HUES48 (cell line): ENCODE measurements around the gene ITGB3.

Experiments used
- H3K27ac ChIP-seq: one replicate; pipeline ENCODE4 v1.7.0; 2013; ENCODE audit warnings: low read depth, low read length, inconsistent platforms
- H3K27me3 ChIP-seq: 2 replicates; pipeline ENCODE4 v1.6.1; 2013; ENCODE audit warnings: mild to moderate bottlenecking, low read length; ENCODE audit not compliant: control insufficient read depth, insufficient read depth
- H3K36me3 ChIP-seq: 2 replicates; pipeline ENCODE4 v1.6.1; 2013; ENCODE audit warnings: low read length; ENCODE audit not compliant: control insufficient read depth, insufficient read depth
- H3K4me1 ChIP-seq: 2 replicates; pipeline ENCODE4 v1.6.1; 2013; ENCODE audit warnings: mild to moderate bottlenecking, low read length; ENCODE audit not compliant: control insufficient read depth, insufficient read depth
- H3K4me3 ChIP-seq: 2 replicates; pipeline ENCODE4 v1.5.1; 2013; ENCODE audit warnings: mild to moderate bottlenecking, low read depth, low read length
- H3K9ac ChIP-seq: 2 replicates; pipeline ENCODE4 v1.6.1; 2013; ENCODE audit warnings: mild to moderate bottlenecking, low read depth, low read length, moderate library complexity
- H3K9me3 ChIP-seq: 2 replicates; pipeline ENCODE4 v1.6.1; 2013; ENCODE audit warnings: low read length; ENCODE audit not compliant: control insufficient read depth, insufficient read depth

ITGB3 gene

DNA sequence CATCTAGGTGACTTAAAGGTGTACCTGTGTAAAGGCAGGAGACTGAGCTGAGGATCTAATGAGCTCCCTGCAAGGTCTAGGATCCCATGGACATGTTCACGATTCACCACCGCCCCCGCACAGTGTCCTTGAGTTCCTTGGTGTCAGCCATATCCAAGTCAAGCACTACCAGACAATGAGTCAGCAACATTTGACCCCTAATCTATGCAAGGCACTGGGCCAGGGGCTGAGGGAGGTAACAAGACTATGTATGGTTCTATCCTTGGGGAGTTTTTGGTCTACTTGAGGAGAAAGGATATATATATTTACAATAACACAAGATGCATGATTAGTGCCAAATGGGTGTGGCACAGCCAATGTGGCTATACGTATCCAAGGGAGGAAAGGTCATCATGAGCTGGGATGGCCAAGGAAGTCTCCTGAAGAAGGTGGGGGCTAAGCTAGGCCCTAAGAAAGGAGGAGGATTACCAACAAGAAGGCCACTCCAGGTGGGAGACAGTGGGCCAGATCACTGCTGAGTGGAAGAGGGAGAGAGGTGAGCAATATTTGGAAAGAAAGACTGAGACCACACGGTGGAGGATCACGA, 35.0 kb downstream of the ITGB3 start:
- no peak overlapping the region for H3K9ac ChIP-seq
- H3K27ac ChIP-seq: no peak overlapping the region
- H3K4me1 ChIP-seq: peaks cover 14% of the 10 kb centered on the region; the same call in 1 of the 2 replicates
- H3K27me3 ChIP-seq: no peaks in the 10 kb centered on the region
- no peaks in the 10 kb centered on the region for H3K36me3 ChIP-seq
- no peaks in the 10 kb centered on the region for H3K9me3 ChIP-seq
- H3K4me3 ChIP-seq: no peak overlapping the region

DNA sequence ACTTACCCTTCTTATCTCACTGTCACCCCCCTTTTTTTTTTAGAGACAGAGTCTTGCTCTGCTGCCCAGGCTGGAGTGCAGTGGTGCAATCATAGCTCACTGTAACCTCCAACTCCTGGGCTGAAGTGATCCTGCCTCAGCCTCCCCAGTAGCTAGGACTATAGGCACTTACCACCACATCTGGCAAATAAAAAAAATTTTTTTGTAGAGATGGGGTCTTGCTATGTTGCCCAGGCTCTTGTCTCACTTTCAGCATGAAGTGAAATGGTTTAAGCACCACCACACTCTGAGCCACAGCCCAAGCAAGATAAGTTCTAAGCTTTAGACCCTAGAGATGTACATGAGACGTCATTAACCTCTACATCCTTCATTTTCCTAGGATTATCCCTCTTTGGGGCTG, 35.7 kb downstream of the ITGB3 start:
- Histone ChIP-seq H3K27me3 (no peaks in the 10 kb centered on the region), H3K36me3 (no peaks in the 10 kb centered on the region), H3K4me1 (peaks cover 14% of the 10 kb centered on the region; the same call in 1 of the 2 replicates), H3K27ac (no peak overlapping the region), H3K9ac (no peak overlapping the region), H3K9me3 (no peaks in the 10 kb centered on the region), H3K4me3 (no peak overlapping the region)

DNA sequence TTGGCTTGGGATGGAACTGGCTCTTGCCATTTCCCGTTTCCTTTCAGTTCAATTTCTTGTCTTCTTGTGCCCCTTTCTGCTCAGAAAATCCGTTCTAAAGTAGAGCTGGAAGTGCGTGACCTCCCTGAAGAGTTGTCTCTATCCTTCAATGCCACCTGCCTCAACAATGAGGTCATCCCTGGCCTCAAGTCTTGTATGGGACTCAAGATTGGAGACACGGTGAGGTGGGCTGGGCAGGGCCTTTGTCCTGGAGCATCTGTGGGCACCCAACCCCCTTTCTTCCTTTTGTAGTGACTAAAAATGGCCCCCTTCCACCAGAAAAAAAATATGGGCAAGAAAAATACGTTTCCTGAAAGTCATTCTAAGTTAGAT, 37.2 kb downstream of the ITGB3 start:
- H3K27ac ChIP-seq: no peak overlapping the region
- no peak overlapping the region for H3K4me3 ChIP-seq
- peaks cover 14% of the 10 kb centered on the region; the same call in 1 of the 2 replicates for H3K4me1 ChIP-seq
- H3K9me3 ChIP-seq: no peaks in the 10 kb centered on the region
- H3K36me3 ChIP-seq: no peaks in the 10 kb centered on the region
- no peak overlapping the region for H3K9ac ChIP-seq
- H3K27me3 ChIP-seq: no peaks in the 10 kb centered on the region

DNA sequence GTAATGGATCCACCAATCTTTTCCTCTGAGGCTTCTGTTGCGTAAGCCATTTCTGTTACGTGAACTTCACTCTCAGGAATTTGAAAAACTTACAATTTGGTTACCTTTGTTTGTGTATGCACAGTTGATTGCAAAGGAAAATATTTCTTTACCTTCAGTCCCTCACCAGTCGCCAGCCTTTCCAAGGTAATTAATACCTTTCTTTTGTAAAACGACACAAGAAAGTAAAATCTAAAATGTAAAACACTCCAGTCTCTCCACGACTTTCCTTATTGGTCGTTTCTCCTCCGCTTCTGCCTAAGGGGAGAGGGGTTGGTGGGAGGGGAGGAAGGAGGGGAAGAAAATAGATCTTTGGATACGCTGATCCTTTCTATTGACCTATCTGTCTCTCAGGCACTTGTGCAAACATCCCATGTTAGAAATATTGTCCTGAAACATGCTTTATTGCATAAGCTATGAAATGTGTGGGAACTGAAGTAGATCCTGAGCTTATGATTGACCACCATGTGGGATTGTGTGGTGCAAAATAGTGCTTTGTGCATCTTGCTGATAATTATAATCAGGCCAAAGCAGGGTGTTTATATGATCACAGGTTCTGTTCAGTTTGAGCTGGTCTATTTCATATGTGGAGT, 37.7 kb downstream of the ITGB3 start:
- Histone ChIP-seq H3K27ac (no peak overlapping the region), H3K4me1 (peaks cover 14% of the 10 kb centered on the region; the same call in 1 of the 2 replicates), H3K9ac (no peak overlapping the region), H3K36me3 (no peaks in the 10 kb centered on the region), H3K27me3 (no peaks in the 10 kb centered on the region), H3K4me3 (no peak overlapping the region), H3K9me3 (no peaks in the 10 kb centered on the region)

DNA sequence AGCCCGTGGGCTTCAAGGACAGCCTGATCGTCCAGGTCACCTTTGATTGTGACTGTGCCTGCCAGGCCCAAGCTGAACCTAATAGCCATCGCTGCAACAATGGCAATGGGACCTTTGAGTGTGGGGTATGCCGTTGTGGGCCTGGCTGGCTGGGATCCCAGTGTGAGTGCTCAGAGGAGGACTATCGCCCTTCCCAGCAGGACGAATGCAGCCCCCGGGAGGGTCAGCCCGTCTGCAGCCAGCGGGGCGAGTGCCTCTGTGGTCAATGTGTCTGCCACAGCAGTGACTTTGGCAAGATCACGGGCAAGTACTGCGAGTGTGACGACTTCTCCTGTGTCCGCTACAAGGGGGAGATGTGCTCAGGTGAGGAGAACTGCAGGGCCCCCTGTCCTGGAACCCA, 38.6 kb downstream of the ITGB3 start:
- H3K27ac ChIP-seq: no peak overlapping the region
- H3K4me1 ChIP-seq: peaks cover 14% of the 10 kb centered on the region; the same call in 1 of the 2 replicates
- no peaks in the 10 kb centered on the region for H3K36me3 ChIP-seq
- H3K4me3 ChIP-seq: no peak overlapping the region
- no peaks in the 10 kb centered on the region for H3K27me3 ChIP-seq
- no peaks in the 10 kb centered on the region for H3K9me3 ChIP-seq
- no peak overlapping the region for H3K9ac ChIP-seq

DNA sequence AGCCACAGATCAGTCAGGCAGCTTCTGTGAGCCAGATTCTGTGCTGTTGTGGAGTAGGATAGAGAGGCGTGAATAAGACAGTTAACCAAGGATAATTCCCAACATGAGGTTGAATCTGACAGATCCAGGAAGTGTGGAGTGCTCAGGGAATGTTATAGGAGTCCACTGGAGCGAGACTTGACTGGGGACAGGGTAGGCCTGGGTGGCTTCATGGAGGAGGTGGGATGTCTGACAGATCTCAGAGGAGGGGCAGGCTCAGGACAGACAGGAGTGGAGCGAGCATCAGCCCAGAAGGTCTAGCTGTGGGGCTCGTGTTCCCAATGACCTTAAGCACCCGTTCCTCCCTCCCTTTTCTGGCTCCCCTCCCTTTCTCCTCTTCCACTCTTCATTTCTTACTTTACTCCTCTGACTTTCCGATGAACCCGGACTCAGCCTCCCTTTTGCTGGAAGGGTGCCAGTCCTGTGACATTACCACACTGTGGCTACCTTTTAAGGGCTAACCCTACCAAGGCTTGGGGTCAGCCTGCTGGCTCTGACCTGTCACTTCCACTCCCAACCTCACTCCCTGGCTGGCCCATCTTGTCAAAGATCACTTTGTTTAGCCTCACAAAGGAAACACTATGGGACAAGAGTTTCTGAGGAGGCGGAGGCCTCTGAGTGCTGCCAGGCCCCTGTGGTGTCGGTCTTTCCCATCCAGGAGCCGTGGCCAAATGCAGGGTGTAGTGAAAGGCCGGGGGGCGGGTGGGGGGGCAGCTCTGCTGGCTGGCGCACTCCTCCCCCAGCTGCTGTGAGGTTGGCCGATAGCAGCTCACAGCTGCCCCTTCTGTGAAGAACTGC, 41.6 kb downstream of the ITGB3 start:
- H3K9me3 ChIP-seq: no peaks in the 10 kb centered on the region

DNA sequence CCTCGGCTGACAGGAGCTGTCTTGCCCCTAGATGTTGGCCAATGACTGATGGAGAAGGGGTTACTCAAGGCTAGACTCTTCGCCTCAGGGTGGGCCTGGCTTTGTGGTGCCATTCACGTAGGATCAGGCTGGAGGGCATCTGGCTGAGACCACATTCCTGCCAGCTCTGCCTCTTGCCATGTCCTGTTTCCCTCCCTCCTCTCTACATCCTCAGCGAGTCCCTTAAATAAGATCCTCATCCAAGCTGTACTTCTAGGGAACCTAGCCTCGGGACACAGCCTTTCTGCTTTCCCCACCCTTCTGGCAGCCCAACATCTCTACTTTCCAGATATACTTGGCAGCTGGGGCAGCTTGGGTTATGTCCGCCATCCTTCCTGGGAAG, 42.2 kb downstream of the ITGB3 start:
- no peak overlapping the region for H3K9ac ChIP-seq

More for the DNA sequence above, 41.6 kb downstream of the ITGB3 start:
- Histone ChIP-seq H3K36me3 (no peaks in the 10 kb centered on the region), H3K27me3 (no peaks in the 10 kb centered on the region), H3K27ac (no peak overlapping the region), H3K4me3 (no peak overlapping the region), H3K9ac (no peak overlapping the region), H3K4me1 (peaks cover 14% of the 10 kb centered on the region; the same call in 1 of the 2 replicates)

DNA sequence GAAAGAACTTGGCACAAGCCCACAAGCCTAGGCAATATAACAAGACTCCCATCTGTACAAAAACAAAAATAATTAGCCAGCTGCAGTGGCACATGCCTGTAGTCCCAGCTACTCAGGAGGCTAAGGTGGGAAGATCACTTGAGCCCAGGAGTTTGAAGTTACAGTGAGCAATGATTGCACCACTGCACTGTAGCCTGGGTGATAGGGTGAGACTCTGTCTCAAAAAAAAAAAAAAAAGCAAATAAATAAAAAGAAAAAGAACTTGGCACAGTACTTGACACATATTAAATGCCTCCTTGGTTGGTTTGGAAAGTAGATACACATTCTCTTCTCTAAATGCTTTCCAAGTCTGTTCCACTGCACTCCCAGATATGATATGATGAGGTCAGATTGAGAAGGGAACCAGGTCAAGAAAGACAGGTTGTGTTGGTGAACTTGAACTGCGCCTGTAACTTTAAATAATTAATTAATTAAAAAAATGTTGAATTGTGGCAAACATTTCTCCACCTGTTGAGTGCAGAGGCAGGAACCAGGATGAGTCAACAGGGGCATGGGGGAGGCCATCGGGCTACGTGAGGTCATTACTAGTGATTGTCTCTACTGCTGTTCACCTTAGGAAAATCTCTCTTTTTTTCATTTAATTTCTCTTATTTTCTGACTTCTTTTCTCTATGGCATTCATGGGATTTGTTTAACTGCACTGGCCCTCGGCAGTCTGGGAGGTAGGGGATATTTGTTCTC, 44.2 kb downstream of the ITGB3 start:
- H3K4me3 ChIP-seq: no peak overlapping the region
- no peaks in the 10 kb centered on the region for H3K27me3 ChIP-seq
- no peak overlapping the region for H3K27ac ChIP-seq
- no peaks in the 10 kb centered on the region for H3K36me3 ChIP-seq
- no peaks in the 10 kb centered on the region for H3K4me1 ChIP-seq
- H3K9me3 ChIP-seq: no peaks in the 10 kb centered on the region
- no peak overlapping the region for H3K9ac ChIP-seq

More for the DNA sequence above, 42.2 kb downstream of the ITGB3 start:
- H3K27ac ChIP-seq: no peak overlapping the region
- peaks cover 11% of the 10 kb centered on the region; the same call in 1 of the 2 replicates for H3K4me1 ChIP-seq
- H3K36me3 ChIP-seq: no peaks in the 10 kb centered on the region
- H3K9me3 ChIP-seq: no peaks in the 10 kb centered on the region
- H3K4me3 ChIP-seq: no peak overlapping the region
- no peaks in the 10 kb centered on the region for H3K27me3 ChIP-seq

DNA sequence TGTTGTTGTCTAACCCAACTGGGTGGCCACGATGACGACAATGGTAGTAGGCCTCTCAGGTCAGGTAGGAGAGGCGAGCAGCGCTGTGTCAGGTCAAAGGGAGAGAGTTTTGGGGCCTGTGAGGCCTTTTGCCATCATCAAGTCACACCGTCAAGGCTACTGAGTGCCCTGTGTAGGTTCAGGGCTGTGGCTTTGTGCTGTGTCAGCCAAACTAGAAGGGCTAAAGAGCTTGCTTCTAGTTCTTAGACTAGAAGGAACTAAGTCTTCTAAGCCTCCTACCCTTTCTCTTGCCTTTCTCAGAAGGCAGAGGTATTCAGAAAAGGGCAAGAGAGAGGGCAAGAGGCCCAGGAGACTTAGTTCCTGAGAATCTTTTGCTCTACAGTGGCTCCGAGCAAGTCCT, 45.1 kb downstream of the ITGB3 start:
- H3K9me3 ChIP-seq: no peaks in the 10 kb centered on the region
- no peaks in the 10 kb centered on the region for H3K27me3 ChIP-seq
- H3K36me3 ChIP-seq: no peaks in the 10 kb centered on the region

DNA sequence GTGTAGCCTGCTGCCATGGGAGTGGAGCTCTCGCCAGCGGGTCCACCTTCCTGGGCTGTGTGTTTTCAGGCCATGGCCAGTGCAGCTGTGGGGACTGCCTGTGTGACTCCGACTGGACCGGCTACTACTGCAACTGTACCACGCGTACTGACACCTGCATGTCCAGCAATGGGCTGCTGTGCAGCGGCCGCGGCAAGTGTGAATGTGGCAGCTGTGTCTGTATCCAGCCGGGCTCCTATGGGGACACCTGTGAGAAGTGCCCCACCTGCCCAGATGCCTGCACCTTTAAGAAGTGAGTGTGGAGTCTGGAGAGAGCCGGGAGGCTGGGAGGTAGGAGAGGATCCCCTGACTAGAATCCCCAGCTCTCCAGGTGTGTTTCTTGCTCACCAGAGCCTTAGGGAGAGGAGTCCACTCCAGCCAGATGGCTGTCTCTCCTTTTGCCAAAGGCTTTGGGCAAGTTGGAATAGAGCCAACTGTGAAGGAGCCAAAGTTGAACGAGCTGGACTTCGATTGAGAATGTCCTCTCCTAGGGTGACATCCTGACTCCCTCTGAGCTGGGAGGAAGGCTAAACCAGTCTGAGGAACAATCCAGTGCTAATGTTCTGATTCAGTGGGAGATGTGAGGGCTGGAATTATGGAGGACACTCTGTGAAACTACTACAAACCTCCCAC, 45.7 kb downstream of the ITGB3 start:
- H3K36me3 ChIP-seq: no peaks in the 10 kb centered on the region
- H3K9me3 ChIP-seq: no peaks in the 10 kb centered on the region
- H3K27ac ChIP-seq: no peak overlapping the region
- H3K4me3 ChIP-seq: no peak overlapping the region
- no peaks in the 10 kb centered on the region for H3K4me1 ChIP-seq
- H3K27me3 ChIP-seq: no peaks in the 10 kb centered on the region
- no peak overlapping the region for H3K9ac ChIP-seq

More for the DNA sequence above, 45.1 kb downstream of the ITGB3 start:
- no peak overlapping the region for H3K4me3 ChIP-seq
- no peaks in the 10 kb centered on the region for H3K4me1 ChIP-seq
- H3K27ac ChIP-seq: no peak overlapping the region
- H3K9ac ChIP-seq: no peak overlapping the region
